Measurements from ENCODE around the gene RAPGEF5. TPM values are rescaled to one million over a fixed set of nuclear protein-coding genes. Genes with fewer than 3 reads are reported as not detected.

RAPGEF5 gene
- total RNA-seq, 3 donors from 2014 or later = 18.7 to 78.0 (median 41.9) TPM

DNA sequence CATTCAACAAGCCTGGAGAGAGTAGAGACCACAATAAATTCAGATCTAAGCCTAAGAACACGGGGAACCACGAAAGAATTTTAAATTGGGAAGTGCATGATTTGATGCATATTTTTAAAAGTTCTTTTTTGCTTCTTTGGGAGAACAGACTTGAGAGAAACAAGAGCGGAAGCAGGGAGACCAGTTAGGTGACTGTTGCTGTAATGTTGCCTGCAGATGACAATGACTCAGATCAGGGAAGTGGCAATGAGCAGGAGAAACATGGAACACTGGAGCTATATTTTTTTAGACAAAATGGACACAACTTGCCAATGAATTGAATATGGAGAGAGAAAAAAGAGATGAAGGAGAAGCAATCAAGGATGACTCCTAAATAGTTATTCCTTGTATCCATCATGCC, 125.1 kb downstream of the RAPGEF5 start:
- no peak for DNase-seq (ENCODE audit: low spot score in 2 of 2)
- no peaks in the 10 kb centered on the region for H3K36me3 ChIP-seq
- H3K27ac ChIP-seq = no peak overlapping the region
- H3K27me3 ChIP-seq = no peaks in the 10 kb centered on the region
- H3K4me3 ChIP-seq = no peak overlapping the region
- intact Hi-C loops (cut with DNase I; ENCODE audit: low total_unique reads) = no loop called here
- TF ChIP-seq POLR2A (IDR thresholded peaks at IDR 0.05) (no peak), POLR2AphosphoS5 (IDR thresholded peaks at IDR 0.05) (no peak)
- TF ChIP-seq, protein P1, sequence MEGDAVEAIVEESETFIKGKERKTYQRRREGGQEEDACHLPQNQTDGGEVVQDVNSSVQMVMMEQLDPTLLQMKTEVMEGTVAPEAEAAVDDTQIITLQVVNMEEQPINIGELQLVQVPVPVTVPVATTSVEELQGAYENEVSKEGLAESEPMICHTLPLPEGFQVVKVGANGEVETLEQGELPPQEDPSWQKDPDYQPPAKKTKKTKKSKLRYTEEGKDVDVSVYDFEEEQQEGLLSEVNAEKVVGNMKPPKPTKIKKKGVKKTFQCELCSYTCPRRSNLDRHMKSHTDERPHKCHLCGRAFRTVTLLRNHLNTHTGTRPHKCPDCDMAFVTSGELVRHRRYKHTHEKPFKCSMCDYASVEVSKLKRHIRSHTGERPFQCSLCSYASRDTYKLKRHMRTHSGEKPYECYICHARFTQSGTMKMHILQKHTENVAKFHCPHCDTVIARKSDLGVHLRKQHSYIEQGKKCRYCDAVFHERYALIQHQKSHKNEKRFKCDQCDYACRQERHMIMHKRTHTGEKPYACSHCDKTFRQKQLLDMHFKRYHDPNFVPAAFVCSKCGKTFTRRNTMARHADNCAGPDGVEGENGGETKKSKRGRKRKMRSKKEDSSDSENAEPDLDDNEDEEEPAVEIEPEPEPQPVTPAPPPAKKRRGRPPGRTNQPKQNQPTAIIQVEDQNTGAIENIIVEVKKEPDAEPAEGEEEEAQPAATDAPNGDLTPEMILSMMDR (IDR thresholded peaks at IDR 0.05) = no peak
- no peaks in the 10 kb centered on the region for H3K4me1 ChIP-seq
- no peaks in the 10 kb centered on the region for H3K9me3 ChIP-seq

DNA sequence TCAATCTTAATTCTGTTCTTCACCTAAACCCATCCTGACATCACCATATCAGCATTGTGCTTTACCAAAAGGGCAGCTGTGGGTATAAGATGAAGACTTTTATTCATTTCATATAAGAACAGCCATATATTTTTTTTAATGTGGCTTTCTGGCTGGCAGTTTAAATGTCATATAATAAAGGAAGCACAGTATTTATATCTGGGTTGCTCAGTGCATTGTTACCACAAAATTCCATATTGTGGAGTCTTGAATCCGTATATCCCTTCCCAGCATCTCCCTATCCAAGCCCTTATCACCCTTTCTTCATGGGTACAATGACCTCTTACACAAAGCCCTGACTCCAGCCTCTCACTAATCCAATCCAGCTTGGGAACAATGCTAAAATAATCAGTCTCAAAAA, 125.8 kb downstream of the RAPGEF5 start:
- Histone ChIP-seq H3K4me1 (no peaks in the 10 kb centered on the region), H3K27ac (no peak overlapping the region), H3K36me3 (no peaks in the 10 kb centered on the region), H3K9me3 (no peaks in the 10 kb centered on the region), H3K4me3 (no peak overlapping the region), H3K27me3 (no peaks in the 10 kb centered on the region)
- no peak for DNase-seq (ENCODE audit: low spot score in 2 of 2)
- TF ChIP-seq, protein P1 (IDR thresholded peaks at IDR 0.05) = no peak
- no peak for TF ChIP-seq POLR2AphosphoS5 (IDR thresholded peaks at IDR 0.05)
- TF ChIP-seq POLR2A (IDR thresholded peaks at IDR 0.05) = no peak
- intact Hi-C loops (cut with DNase I; ENCODE audit: low total_unique reads) = no loop called here

DNA sequence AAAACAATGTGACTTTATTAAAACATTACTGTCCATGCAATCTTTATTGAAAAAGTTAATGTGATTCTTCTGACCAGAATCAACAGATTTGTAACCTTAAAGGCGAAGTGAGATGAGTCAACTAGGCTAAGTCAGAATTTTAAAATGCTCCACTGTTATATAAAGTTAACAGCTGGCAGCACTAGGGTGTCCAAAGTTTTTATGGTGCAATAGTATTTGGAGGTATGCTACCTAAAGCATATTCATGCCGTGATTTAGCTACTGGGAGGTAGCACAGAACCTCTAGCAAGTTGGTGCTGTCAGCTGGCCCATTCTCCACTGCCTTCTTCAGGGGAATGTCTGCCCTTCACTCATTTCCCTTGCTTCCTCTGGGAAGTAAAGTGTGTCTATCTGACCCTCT, 126.7 kb downstream of the RAPGEF5 start:
- intact Hi-C loops (cut with DNase I; ENCODE audit: low total_unique reads) = no loop called here
- Histone ChIP-seq H3K27me3 (no peaks in the 10 kb centered on the region), H3K4me3 (no peak overlapping the region), H3K9me3 (no peaks in the 10 kb centered on the region), H3K36me3 (no peaks in the 10 kb centered on the region), H3K27ac (no peak overlapping the region), H3K4me1 (no peaks in the 10 kb centered on the region)
- DNase-seq (ENCODE audit: low spot score in 2 of 2) = no peak
- no peak for TF ChIP-seq POLR2AphosphoS5 (IDR thresholded peaks at IDR 0.05)
- TF ChIP-seq, protein P1 (IDR thresholded peaks at IDR 0.05) = no peak
- TF ChIP-seq POLR2A (IDR thresholded peaks at IDR 0.05) = no peak

DNA sequence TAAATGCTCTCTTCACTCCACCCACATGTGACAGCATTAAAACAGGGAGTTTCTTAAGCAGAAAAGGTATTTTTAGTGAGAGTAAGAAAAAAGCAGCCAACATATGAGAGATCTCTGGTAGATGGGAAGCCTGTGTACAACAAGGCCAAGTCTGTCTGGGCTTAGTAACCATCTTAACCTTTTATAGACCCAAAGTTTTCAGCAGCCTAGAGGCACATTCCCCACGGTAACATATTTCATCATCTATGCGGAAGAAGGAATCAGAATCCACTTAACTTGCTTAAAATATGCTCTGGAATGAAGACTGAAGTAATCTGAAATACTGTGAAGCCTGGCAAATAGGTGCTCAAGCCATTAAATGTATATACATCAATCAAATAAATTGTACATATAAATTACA, 127.8 kb downstream of the RAPGEF5 start:
- H3K4me1 ChIP-seq = no peaks in the 10 kb centered on the region
- H3K9me3 ChIP-seq = no peaks in the 10 kb centered on the region
- TF ChIP-seq POLR2A (IDR thresholded peaks at IDR 0.05) (no peak), POLR2AphosphoS5 (IDR thresholded peaks at IDR 0.05) (no peak)
- TF ChIP-seq, protein P1 (IDR thresholded peaks at IDR 0.05) = no peak
- intact Hi-C loops (cut with DNase I; ENCODE audit: low total_unique reads) = no loop called here
- no peak for DNase-seq (ENCODE audit: low spot score in 2 of 2)
- no peak overlapping the region for H3K27ac ChIP-seq
- no peak overlapping the region for H3K4me3 ChIP-seq
- no peaks in the 10 kb centered on the region for H3K27me3 ChIP-seq
- H3K36me3 ChIP-seq = no peaks in the 10 kb centered on the region

DNA sequence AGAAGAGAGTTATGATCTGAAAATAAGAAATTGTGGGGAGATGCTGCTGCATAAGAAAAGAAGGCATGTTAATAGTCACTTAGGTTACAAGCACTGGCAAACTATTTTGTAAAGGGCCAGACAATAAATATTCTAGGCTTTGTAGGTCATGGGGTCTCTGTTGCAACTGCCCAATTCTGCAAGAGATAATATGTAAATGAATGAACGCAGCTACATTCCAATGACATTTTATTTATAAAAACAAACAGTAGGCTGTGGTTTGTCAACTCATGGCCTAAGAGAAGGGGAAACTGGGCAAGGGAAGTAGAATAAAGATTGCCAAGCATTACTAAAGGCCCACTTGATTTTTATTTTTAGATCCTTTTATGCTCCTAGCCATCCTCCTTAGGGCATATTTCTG, 133.1 kb downstream of the RAPGEF5 start:
- Histone ChIP-seq H3K9me3 (no peaks in the 10 kb centered on the region), H3K4me3 (no peak overlapping the region), H3K27ac (no peak overlapping the region), H3K36me3 (no peaks in the 10 kb centered on the region), H3K4me1 (no peaks in the 10 kb centered on the region), H3K27me3 (no peaks in the 10 kb centered on the region)
- no peak for TF ChIP-seq POLR2A (IDR thresholded peaks at IDR 0.05)
- TF ChIP-seq, protein P1 (IDR thresholded peaks at IDR 0.05) = no peak
- TF ChIP-seq POLR2AphosphoS5 (IDR thresholded peaks at IDR 0.05) = no peak
- intact Hi-C loops (cut with DNase I; ENCODE audit: low total_unique reads) = no loop called here
- no peak for DNase-seq (ENCODE audit: low spot score in 2 of 2)
